GM23338 (cell line): ENCODE results near the gene ACTR2. TPM values are rescaled to one million over a fixed set of nuclear protein-coding genes. Genes with fewer than 3 reads are reported as not detected.

Experiments used
- ATAC-seq: fragments of 200-7000 bp; cut with Tn5 transposase; 3 replicates; pipeline ENCODE4 v1.9.1; 2020
- DNase-seq: peaks from one replicate; pipeline ENCODE4 v3.0.0-alpha.2; 2015; ENCODE audit warnings: low spot score
- H2AFZ ChIP-seq: fragments of 200-600 bp; sonication (generic); 2 replicates; pipeline ENCODE4 v1.8.0; 2016; ENCODE audit warnings: antibody characterized with exemption, mild to moderate bottlenecking, moderate library complexity
- H3F3A ChIP-seq: fragments of 200-600 bp; sonication (generic); replicated peaks from 2 replicates; pipeline ENCODE4 v1.8.0; 2017; ENCODE audit warnings: antibody characterized with exemption, mixed run types, low read depth
- H3K27ac ChIP-seq: fragments of 200-600 bp; sonication (generic); 2 replicates; pipeline ENCODE4 v1.6.1; 2016; ENCODE audit warnings: low read depth
- H3K27me3 ChIP-seq: fragments of 200-600 bp; sonication (generic); 2 replicates; pipeline ENCODE4 v1.8.0; 2016; ENCODE audit warnings: mild to moderate bottlenecking, mixed run types, moderate library complexity; ENCODE audit not compliant: insufficient read depth
- H3K36me3 ChIP-seq: fragments of 200-600 bp; sonication (generic); 2 replicates; pipeline ENCODE4 v1.8.0; 2016; ENCODE audit warnings: mild to moderate bottlenecking; ENCODE audit not compliant: insufficient read depth
- H3K4me1 ChIP-seq: fragments of 200-600 bp; sonication (generic); 2 replicates; pipeline ENCODE4 v1.8.0; 2016; ENCODE audit warnings: mild to moderate bottlenecking, moderate library complexity; ENCODE audit not compliant: insufficient read depth
- H3K4me2 ChIP-seq: fragments of 200-600 bp; sonication (generic); 2 replicates; pipeline ENCODE4 v1.7.1; 2017; ENCODE audit warnings: mixed run types
- H3K4me3 ChIP-seq: fragments of 200-600 bp; sonication (generic); 2 replicates; pipeline ENCODE4 v1.6.1; 2016; ENCODE audit warnings: mixed run types
- H3K79me2 ChIP-seq: fragments of 200-600 bp; sonication (generic); replicated peaks from 2 replicates; pipeline ENCODE4 v1.8.0; 2017; ENCODE audit warnings: mild to moderate bottlenecking; ENCODE audit not compliant: insufficient read depth
- H3K9me2 ChIP-seq: fragments of 200-600 bp; sonication (generic); 2 replicates; pipeline ENCODE4 v1.8.0; 2017; ENCODE audit not compliant: insufficient read depth
- H4K20me1 ChIP-seq: fragments of 200-600 bp; sonication (generic); replicated peaks from 2 replicates; pipeline ENCODE4 v1.8.0; 2017; ENCODE audit warnings: mild to moderate bottlenecking; ENCODE audit not compliant: insufficient read depth
- H3K27ac Mint-ChIP-seq: 2 replicates; pipeline ENCODE4 v1.8.0; 2020; ENCODE audit warnings: inconsistent platforms, mild to moderate bottlenecking, moderate library complexity, mixed read lengths
- H3K27me3 Mint-ChIP-seq: 3 replicates; pipeline ENCODE4 v1.8.0; 2022; ENCODE audit warnings: low read depth, mild to moderate bottlenecking, moderate library complexity, mixed read lengths, inconsistent platforms; ENCODE audit not compliant: insufficient read depth, poor library complexity
- H3K36me3 Mint-ChIP-seq: 3 replicates; pipeline ENCODE4 v1.8.0; 2021; ENCODE audit warnings: low read depth, mild to moderate bottlenecking, inconsistent platforms, moderate library complexity, mixed read lengths
- H3K4me1 Mint-ChIP-seq: 3 replicates; pipeline ENCODE4 v1.8.0; 2020; ENCODE audit warnings: mild to moderate bottlenecking, inconsistent platforms, mixed read lengths
- H3K4me3 Mint-ChIP-seq: 3 replicates; pipeline ENCODE4 v1.8.0; 2021; ENCODE audit warnings: moderate library complexity, mild to moderate bottlenecking, inconsistent platforms, mixed read lengths
- H3K9me3 Mint-ChIP-seq: 3 replicates; pipeline ENCODE4 v1.8.0; 2020; ENCODE audit warnings: moderate library complexity, mild to moderate bottlenecking, inconsistent platforms, mixed read lengths
- CREB1 ChIP-seq: fragments of 250-450 bp; sonication (Bioruptor Pico); IDR thresholded peaks from 2 replicates; pipeline ENCODE4 v1.5.0; 2020; ENCODE audit warnings: low read depth, mild to moderate bottlenecking, moderate library complexity
- CTCF ChIP-seq, 2 experiments: fragments of 200-600 bp in 1 of 2; sonication (generic) in 1 of 2; conservative IDR thresholded peaks; 2 replicates each; pipeline versions ENCODE4 v1.5.1 to v1.6.1; 2016 to 2017; ENCODE audit warnings: antibody characterized with exemption in 2 of 2, low read depth in 2 of 2, mild to moderate bottlenecking in 2 of 2, moderate library complexity in 1 of 2
- EZH2 ChIP-seq: fragments of 200-600 bp; sonication (generic); IDR thresholded peaks from one replicate; pipeline ENCODE4 v1.8.0; 2017; ENCODE audit warnings: antibody characterized with exemption, mild to moderate bottlenecking, low read depth; ENCODE audit not compliant: unreplicated experiment
- EZH2phosphoT487 ChIP-seq: fragments of 200-600 bp; sonication (generic); IDR thresholded peaks from one replicate; pipeline ENCODE4 v1.8.1; 2018; ENCODE audit warnings: antibody characterized with exemption; ENCODE audit not compliant: unreplicated experiment
- JUNB ChIP-seq: IDR thresholded peaks from one replicate; pipeline ENCODE4 v1.6.1; 2016; ENCODE audit warnings: antibody characterized with exemption; ENCODE audit not compliant: unreplicated experiment
- NANOG ChIP-seq: IDR thresholded peaks from 2 replicates; pipeline ENCODE4 v1.6.1; 2016; ENCODE audit warnings: antibody characterized with exemption, borderline replicate concordance
- POLR2AphosphoS5 ChIP-seq: IDR thresholded peaks from 2 replicates; pipeline ENCODE4 v1.6.1; 2016; ENCODE audit warnings: antibody characterized with exemption, low read depth
- STAT1 ChIP-seq: IDR thresholded peaks from one replicate; pipeline ENCODE4 v1.6.1; 2016; ENCODE audit warnings: antibody characterized with exemption; ENCODE audit not compliant: unreplicated experiment
- ZNF114 ChIP-seq: fragments of 250-450 bp; sonication (Bioruptor Pico); IDR thresholded peaks from 2 replicates; pipeline ENCODE4 v1.5.0; 2020; ENCODE audit warnings: mild to moderate bottlenecking, moderate library complexity
- ZNF331 ChIP-seq: fragments of 250-450 bp; sonication (Bioruptor Pico); IDR thresholded peaks from 2 replicates; pipeline ENCODE4 v1.5.0; 2020; ENCODE audit warnings: low read depth, mild to moderate bottlenecking, moderate library complexity
- ZNF462 ChIP-seq: fragments of 250-450 bp; sonication (Bioruptor Pico); IDR thresholded peaks from 2 replicates; pipeline ENCODE4 v1.5.0; 2020; ENCODE audit warnings: mild to moderate bottlenecking, moderate library complexity
- polyA plus RNA-seq: library from polyadenylated mRNA; unstranded; fragments of >200 nt; fragmentation: Nextera tagmentation; extraction: Ambion mirVana; gene quantifications from 2 replicates; pipeline ENCODE4 v1.2.1, GENCODE V29; 2016
- total RNA-seq: library from RNA; depleted of rRNA; stranded (reverse); fragments of >200 nt; shearing (Covaris generic); gene quantifications from 2 replicates; pipeline ENCODE4 v1.2.3, GENCODE V29; 2014
- TF ChIP-seq, protein P1 (sequence below): IDR thresholded peaks from one replicate; pipeline ENCODE4 v1.6.1; 2018; ENCODE audit warnings: antibody characterized with exemption; ENCODE audit not compliant: unreplicated experiment

The ACTR2 gene
- total and polyA plus RNA-seq, 2 experiments from 2014 or later: 73.6 to 87.6 TPM

- Mint-ChIP-seq H3K36me3 (no peaks in the 10 kb centered on the region), H3K27ac (no peak overlapping the region)
- DNase-seq: no peak
Observed at GRCh38 chr2:65292106-65292400, 64.4 kb downstream of the ACTR2 start.

More at GRCh38 chr2:65292106-65292400, 64.4 kb downstream of the ACTR2 start:
- no peak overlapping the region for H3K4me3 ChIP-seq
- no peaks in the 10 kb centered on the region for H3K36me3 ChIP-seq
- Mint-ChIP-seq H3K4me3 (no peak overlapping the region), H3K4me1 (peaks cover 21% of the 10 kb centered on the region), H3K9me3 (no peaks in the 10 kb centered on the region), H3K27me3 (peaks cover 7% of the 10 kb centered on the region)
- no peak overlapping the region for H3K4me2 ChIP-seq
- peaks cover 2% of the 10 kb centered on the region for H4K20me1 ChIP-seq
- H3K27ac ChIP-seq: no peak overlapping the region
- H3K9me2 ChIP-seq: no peaks in the 10 kb centered on the region
- no peak for ATAC-seq
- H3K27me3 ChIP-seq: 0 out of 2 replicates have a peak, but pooled peaks cover 4% of the 10 kb centered on the region
- TF ChIP-seq EZH2 (no peak), POLR2AphosphoS5 (no peak), ZNF114 (CRISPR knock-in tag) (no peak), JUNB (no peak), STAT1 (no peak), EZH2phosphoT487 (no peak), CTCF (conservative IDR thresholded peaks at IDR 0.05; ENCODE audit: low read depth in 2 of 2) (no peak), NANOG (no peak), CREB1 (CRISPR knock-in tag) (no peak), ZNF462 (no peak), ZNF331 (no peak)
- TF ChIP-seq, protein P1, sequence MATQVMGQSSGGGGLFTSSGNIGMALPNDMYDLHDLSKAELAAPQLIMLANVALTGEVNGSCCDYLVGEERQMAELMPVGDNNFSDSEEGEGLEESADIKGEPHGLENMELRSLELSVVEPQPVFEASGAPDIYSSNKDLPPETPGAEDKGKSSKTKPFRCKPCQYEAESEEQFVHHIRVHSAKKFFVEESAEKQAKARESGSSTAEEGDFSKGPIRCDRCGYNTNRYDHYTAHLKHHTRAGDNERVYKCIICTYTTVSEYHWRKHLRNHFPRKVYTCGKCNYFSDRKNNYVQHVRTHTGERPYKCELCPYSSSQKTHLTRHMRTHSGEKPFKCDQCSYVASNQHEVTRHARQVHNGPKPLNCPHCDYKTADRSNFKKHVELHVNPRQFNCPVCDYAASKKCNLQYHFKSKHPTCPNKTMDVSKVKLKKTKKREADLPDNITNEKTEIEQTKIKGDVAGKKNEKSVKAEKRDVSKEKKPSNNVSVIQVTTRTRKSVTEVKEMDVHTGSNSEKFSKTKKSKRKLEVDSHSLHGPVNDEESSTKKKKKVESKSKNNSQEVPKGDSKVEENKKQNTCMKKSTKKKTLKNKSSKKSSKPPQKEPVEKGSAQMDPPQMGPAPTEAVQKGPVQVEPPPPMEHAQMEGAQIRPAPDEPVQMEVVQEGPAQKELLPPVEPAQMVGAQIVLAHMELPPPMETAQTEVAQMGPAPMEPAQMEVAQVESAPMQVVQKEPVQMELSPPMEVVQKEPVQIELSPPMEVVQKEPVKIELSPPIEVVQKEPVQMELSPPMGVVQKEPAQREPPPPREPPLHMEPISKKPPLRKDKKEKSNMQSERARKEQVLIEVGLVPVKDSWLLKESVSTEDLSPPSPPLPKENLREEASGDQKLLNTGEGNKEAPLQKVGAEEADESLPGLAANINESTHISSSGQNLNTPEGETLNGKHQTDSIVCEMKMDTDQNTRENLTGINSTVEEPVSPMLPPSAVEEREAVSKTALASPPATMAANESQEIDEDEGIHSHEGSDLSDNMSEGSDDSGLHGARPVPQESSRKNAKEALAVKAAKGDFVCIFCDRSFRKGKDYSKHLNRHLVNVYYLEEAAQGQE: no peak
- no peak overlapping the region for H2AFZ ChIP-seq
- no peaks in the 10 kb centered on the region for H3F3A ChIP-seq
- no peaks in the 10 kb centered on the region for H3K4me1 ChIP-seq
- no peaks in the 10 kb centered on the region for H3K79me2 ChIP-seq
